Fibroblast of pulmonary artery (primary cell): ENCODE results near the gene ECM1.

Experiments used
- DNase-seq: peaks from one replicate; pipeline ENCODE4 v3.0.0-alpha.2; 2010; ENCODE audit warnings: low read depth
- H3K4me3 ChIP-seq: replicated peaks from 2 replicates; pipeline ENCODE4 v1.5.1; 2011; ENCODE audit warnings: low read depth, mild to moderate bottlenecking, control low read depth, low read length, moderate library complexity
- CTCF ChIP-seq: IDR thresholded peaks from 2 replicates; pipeline ENCODE4 v1.5.1; 2011; ENCODE audit warnings: mild to moderate bottlenecking, control low read depth, low read length, inconsistent platforms; ENCODE audit errors: missing control alignments

The ECM1 gene

DNA sequence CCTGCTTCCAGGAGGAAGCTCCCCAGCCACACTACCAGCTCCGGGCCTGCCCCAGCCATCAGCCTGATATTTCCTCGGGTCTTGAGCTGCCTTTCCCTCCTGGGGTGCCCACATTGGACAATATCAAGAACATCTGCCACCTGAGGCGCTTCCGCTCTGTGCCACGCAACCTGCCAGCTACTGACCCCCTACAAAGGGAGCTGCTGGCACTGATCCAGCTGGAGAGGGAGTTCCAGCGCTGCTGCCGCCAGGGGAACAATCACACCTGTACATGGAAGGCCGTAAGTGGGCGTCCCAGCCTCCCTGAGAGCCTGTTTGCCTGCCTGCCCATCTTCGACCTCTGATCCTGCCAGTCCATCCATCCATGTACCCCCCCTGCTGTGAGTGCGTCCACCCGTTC is 3.6 kb downstream of the ECM1 start:
- H3K4me3 ChIP-seq = no peak overlapping the region
- no peak for DNase-seq
- TF ChIP-seq CTCF = no peak

DNA sequence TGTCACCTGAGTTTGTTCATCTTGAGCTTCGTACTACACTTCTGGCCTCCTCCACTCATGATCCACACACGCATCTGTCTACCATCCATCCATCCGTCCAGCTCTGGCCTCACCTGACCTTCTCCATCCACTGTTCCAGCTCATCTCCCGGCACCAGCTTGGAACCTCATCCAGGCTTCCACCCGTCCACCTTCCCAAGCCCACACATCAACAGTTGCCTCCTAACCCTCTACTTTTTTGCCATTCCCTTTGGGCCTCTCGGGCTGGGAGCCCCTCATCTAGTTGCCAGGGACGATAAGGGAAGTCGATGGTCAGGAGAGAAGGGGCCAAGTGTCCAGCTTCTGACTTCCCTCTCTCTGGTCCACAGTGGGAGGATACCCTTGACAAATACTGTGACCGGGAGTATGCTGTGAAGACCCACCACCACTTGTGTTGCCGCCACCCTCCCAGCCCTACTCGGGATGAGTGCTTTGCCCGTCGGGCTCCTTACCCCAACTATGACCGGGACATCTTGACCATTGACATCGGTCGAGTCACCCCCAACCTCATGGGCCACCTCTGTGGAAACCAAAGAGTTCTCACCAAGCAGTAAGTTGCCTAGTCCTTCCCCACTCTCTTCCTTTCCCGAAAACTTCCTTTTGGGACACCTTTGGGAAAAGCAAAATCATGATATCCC is 4.2 kb downstream of the ECM1 start:
- DNase-seq = no peak
- no peak overlapping the region for H3K4me3 ChIP-seq
- no peak for TF ChIP-seq CTCF

DNA sequence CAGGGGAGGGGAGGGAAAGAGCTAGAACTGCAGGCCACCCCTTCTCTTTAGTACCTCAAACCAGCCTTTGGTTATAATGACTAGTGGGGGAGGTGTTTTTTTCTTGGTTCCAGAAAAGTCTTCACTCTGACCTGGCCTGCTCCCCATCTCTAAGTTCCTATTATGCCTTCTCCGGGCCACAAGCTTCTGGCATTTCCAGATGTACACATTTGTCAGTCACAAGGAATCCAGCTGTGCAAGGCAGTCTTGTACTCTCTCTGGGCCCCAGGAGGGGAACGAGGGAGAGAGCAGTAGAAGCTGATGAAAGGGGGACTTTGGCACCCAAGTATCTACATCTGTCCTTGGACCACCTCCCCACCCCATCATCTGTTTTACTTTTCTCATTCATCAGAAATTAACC is 4.9 kb downstream of the ECM1 start:
- no peak for DNase-seq
- no peak for TF ChIP-seq CTCF
- no peak overlapping the region for H3K4me3 ChIP-seq

DNA sequence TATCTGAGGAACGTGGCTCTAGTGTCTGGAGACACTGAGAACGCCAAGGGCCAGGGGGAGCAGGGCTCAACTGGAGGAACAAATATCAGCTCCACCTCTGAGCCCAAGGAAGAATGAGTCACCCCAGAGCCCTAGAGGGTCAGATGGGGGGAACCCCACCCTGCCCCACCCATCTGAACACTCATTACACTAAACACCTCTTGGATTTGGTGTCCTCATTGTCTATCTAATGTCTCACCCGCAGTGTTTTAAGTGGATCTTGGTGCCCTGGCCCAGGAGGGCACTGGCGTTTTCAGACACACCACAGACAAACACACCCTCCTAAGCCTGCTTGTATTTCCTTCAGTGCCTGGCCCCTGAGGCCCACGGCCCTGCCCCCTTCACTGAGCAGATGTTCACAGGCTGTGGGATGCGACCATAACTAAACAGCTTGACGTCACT is 5.5 kb downstream of the ECM1 start:
- TF ChIP-seq CTCF = no peak
- H3K4me3 ChIP-seq = no peak overlapping the region
- no peak for DNase-seq

GRCh38 chr1:150514260-150514659 is 6.4 kb downstream of the ECM1 start:
- H3K4me3 ChIP-seq = no peak overlapping the region
- TF ChIP-seq CTCF = no peak
- DNase-seq = no peak

GRCh38 chr1:150514913-150515327 is 7.0 kb downstream of the ECM1 start:
- no peak for DNase-seq
- no peak for TF ChIP-seq CTCF
- peak overlapping the region; percentile 67 for H3K4me3 ChIP-seq
